Measurements from ENCODE around the gene UNC13C. TPM values are rescaled to one million over a fixed set of nuclear protein-coding genes. Genes with fewer than 3 reads are reported as not detected.

Gene UNC13C
- total RNA-seq, 1 donor: under 0.01 TPM

DNA sequence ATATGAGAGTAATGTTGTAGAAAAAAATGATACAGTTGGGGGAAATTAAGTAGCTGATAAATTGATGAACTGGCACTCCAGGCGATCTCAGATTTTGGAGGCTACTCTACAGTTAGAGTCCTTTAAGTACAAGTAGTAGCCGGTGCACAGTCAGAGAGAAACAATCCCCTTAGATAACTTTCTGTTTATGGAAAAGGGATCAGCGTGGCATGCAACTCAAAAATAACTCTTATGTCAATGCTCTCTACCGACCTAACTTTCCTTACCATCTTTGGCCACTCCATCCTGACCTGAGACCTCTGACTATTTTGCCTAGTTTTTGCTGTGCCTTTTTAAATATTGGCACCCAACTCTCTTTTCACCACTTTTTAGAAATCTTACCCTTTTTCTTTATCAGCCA lies 299.6 kb downstream of the UNC13C start:
- H3K4me3 ChIP-seq (ENCODE audit: low read length): no peak overlapping the region
- H3K9me3 ChIP-seq (ENCODE audit: low read depth, low read length): no peaks in the 10 kb centered on the region
- no peaks in the 10 kb centered on the region for H3K27me3 ChIP-seq (ENCODE audit: insufficient read depth, low read length)
- no peaks in the 10 kb centered on the region for H3K4me1 ChIP-seq (ENCODE audit: insufficient read depth, low read length)

DNA sequence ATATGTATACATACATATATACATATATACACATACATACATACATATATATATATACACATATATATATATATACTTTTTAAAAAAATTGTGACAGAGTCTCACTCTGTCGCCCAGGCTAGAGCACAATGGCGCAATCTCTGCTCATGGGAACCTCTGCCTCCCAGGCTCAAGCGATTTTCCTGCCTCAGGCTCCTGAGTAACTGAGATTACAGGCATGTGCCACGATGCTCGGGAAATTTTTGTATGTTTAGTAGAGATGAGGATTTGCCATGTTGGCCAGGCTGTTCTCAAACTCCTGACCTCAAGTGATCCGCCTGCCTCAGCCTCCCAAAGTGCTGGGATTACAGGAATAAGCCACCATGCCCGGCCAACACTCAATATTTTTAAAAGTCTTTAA lies 302.5 kb downstream of the UNC13C start:
- no peaks in the 10 kb centered on the region for H3K27me3 ChIP-seq (ENCODE audit: insufficient read depth, low read length)
- no peak overlapping the region for H3K4me3 ChIP-seq (ENCODE audit: low read length)
- H3K9me3 ChIP-seq (ENCODE audit: low read depth, low read length): no peaks in the 10 kb centered on the region
- H3K4me1 ChIP-seq (ENCODE audit: insufficient read depth, low read length): no peaks in the 10 kb centered on the region

DNA sequence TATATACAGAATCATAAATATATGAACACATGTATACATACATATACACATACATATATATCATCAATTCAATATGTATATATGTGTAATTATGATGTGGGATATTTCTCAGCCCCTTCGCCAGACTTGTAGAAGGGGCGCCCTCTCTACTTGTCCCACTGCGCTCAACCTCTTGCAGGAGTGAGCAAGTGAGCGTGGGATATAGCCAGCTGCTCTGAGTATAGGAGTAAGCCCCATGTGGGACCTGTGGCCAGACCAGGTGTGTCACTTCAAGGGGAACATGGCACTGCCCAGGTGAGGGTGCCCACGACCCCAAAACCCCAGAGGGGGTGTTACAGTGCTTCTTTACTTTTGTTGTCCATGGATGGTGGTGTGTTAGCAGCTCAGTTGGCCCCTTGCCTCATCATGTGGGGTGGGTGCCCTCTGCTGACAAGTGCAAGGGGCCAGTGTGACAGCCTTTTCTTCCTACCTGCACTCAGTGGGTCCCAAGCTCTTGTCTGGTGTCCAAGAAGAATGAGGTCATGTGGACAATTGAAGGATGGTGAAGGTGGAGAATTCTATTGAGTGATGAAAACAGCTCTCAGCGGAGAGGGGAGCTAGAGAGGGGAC lies 304.1 kb downstream of the UNC13C start:
- no peaks in the 10 kb centered on the region for H3K4me1 ChIP-seq (ENCODE audit: insufficient read depth, low read length)
- no peaks in the 10 kb centered on the region for H3K27me3 ChIP-seq (ENCODE audit: insufficient read depth, low read length)
- H3K9me3 ChIP-seq (ENCODE audit: low read depth, low read length): no peaks in the 10 kb centered on the region
- no peak overlapping the region for H3K4me3 ChIP-seq (ENCODE audit: low read length)

DNA sequence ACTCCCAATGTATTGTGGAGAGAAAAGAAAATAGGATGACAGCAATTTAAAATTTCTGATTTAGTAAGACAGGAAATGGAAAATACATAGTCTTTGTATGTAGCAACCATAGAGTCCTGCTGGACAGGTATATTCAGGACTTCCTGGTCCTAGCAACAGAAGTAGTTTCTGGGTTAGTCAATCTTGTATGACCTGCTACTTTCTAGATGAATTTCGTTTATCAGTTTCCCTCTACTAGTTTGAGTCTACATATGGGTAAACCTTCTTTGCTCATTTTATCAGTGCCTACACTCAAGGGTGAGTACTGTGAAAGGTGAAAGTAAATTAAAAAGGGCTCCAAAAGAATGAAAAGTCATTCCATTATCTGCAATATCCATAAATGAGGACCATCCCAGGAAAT lies 309.8 kb downstream of the UNC13C start:
- no peak overlapping the region for H3K4me3 ChIP-seq (ENCODE audit: low read length)
- H3K4me1 ChIP-seq (ENCODE audit: insufficient read depth, low read length): no peaks in the 10 kb centered on the region
- no peaks in the 10 kb centered on the region for H3K9me3 ChIP-seq (ENCODE audit: low read depth, low read length)
- H3K27me3 ChIP-seq (ENCODE audit: insufficient read depth, low read length): no peaks in the 10 kb centered on the region

DNA sequence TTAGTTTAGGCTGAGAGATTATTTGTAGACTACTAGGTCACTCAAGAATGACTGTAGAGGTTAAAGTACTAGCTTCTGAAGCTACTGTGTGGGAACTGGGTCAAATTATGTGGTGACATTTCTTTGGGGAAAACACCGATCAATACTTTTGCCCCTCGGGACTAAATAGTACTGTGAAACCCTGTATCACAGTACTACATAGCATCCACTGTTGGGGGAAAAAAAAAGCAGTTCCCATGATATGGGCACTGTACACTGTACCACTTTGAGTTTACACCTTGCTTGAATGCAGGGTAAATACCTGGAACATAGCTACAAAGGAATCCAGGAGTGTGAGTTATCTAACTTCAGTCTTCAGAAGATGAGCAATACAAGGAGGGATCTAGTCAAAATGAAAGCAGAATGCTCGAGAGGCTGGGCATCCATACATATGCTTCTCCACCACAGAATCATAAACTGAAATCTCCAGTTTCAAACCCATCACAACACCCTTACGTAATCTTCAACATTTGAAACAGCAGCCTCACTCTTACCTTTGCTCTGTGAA lies 311.4 kb downstream of the UNC13C start:
- Histone ChIP-seq H3K9me3 (ENCODE audit: low read depth, low read length) (no peaks in the 10 kb centered on the region), H3K4me1 (ENCODE audit: insufficient read depth, low read length) (no peaks in the 10 kb centered on the region), H3K27me3 (ENCODE audit: insufficient read depth, low read length) (no peaks in the 10 kb centered on the region), H3K4me3 (ENCODE audit: low read length) (no peak overlapping the region)

DNA sequence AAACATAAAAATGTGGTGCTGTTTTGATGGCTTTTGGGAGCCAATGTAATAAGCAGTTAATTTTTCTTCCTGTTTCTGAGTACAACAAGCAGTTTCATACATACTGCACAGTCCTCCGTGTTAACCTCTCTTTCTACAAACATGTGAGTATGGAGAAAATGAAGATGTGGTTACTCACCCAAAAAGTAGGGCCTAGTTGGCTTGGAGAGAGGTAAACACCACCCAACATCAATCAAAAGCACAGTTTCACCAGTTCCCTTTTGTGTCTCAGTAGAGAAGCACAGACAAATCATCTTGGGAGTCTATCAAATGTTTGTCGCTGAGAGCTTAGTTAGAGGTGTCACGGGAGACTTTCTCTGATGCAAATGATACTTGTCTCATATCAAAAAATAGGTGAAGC lies 320.2 kb downstream of the UNC13C start:
- no peaks in the 10 kb centered on the region for H3K27me3 ChIP-seq (ENCODE audit: insufficient read depth, low read length)
- H3K9me3 ChIP-seq (ENCODE audit: low read depth, low read length): no peaks in the 10 kb centered on the region
- no peak overlapping the region for H3K4me3 ChIP-seq (ENCODE audit: low read length)
- H3K4me1 ChIP-seq (ENCODE audit: insufficient read depth, low read length): no peaks in the 10 kb centered on the region

DNA sequence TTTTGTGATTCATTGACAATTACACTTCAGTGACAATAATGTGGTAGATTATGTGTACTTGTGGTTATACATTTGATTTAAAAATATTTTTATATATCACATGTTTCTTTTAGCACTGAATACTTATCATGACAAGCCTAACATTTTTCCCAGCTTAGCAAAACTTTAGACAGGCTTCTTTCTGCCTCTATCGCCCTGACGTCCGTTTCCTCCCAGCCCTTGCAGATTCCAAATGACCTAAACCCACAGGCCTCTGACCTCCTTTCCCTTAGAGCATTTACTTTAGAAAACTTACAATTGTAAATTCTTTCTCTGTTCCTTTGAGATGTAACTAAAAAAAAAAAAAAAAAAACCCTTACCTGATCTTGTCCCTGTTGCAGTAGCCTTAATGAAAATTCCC lies 326.1 kb downstream of the UNC13C start:
- Histone ChIP-seq H3K27me3 (ENCODE audit: insufficient read depth, low read length) (no peaks in the 10 kb centered on the region), H3K4me3 (ENCODE audit: low read length) (no peak overlapping the region), H3K9me3 (ENCODE audit: low read depth, low read length) (no peaks in the 10 kb centered on the region), H3K4me1 (ENCODE audit: insufficient read depth, low read length) (no peaks in the 10 kb centered on the region)

DNA sequence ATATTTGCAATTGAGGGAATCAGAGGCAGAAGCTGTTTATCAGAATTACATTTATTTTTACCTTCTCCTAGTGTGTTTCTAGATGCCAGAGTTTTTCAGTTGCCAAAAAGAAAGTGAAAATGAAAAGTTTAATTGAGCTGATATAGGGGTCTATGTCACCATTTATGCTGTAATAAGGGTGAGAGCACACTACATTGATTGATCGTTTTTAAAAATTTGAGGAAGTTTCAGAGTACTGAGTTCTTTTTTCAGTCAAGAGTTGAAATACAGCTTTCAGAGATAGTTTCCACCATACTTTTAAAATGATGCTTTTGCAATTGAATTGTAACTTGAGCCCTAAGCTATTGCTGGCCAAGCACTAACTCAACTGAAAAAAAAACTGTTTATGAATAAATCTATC lies 326.9 kb downstream of the UNC13C start:
- Histone ChIP-seq H3K4me3 (ENCODE audit: low read length) (no peak overlapping the region), H3K27me3 (ENCODE audit: insufficient read depth, low read length) (no peaks in the 10 kb centered on the region), H3K4me1 (ENCODE audit: insufficient read depth, low read length) (no peaks in the 10 kb centered on the region), H3K9me3 (ENCODE audit: low read depth, low read length) (no peaks in the 10 kb centered on the region)

DNA sequence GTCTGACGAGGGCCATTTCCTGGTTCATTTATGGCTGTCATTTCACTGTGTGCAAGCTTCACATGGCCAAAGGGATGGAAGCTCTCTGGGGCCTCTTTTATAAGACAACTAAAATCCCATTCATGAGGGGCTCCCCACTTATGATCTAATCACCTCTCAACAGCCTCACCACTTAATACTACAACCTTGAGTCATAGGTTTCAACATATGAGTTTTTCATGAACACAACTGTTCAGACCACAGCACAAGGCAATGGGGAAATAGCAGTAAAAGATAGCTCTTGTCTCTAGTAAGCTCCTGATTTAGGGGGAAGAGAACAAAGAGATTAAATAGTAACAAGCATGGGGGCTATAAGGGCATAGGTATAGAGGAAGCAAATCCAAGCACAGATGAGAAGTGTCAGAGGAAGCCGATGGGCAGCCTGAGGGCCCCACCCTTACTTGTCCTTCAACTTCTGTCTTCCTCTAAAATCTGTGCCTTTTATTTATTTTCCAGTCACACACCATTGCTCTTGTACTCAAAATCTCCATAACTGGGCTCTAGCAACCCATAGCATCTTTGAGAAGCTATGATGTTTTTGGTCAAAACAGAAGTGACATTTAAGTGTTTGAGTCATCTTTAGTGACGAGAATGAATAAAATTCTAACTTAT lies 329.1 kb downstream of the UNC13C start:
- no peaks in the 10 kb centered on the region for H3K9me3 ChIP-seq (ENCODE audit: low read depth, low read length)
- no peaks in the 10 kb centered on the region for H3K4me1 ChIP-seq (ENCODE audit: insufficient read depth, low read length)
- H3K4me3 ChIP-seq (ENCODE audit: low read length): no peak overlapping the region
- H3K27me3 ChIP-seq (ENCODE audit: insufficient read depth, low read length): no peaks in the 10 kb centered on the region

DNA sequence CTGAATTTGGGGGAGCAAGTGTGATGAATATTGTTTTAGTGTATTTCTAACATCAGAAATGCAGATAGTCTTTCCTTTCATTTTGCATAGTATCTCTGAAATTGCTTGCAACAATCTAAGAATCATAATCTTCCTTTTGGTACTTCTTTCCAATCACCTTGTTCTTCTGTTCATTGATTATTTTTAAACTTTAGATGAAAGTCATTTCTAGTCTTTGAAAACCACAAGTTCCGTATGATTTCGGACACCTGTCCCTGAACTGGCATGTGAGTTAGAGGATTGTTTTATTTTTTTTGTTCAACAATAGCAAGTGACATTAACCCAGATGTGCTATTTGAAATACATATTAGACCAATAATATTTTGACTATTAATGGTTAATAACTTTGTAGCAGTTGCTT lies 329.7 kb downstream of the UNC13C start:
- no peaks in the 10 kb centered on the region for H3K9me3 ChIP-seq (ENCODE audit: low read depth, low read length)
- H3K27me3 ChIP-seq (ENCODE audit: insufficient read depth, low read length): no peaks in the 10 kb centered on the region
- H3K4me3 ChIP-seq (ENCODE audit: low read length): no peak overlapping the region
- H3K4me1 ChIP-seq (ENCODE audit: insufficient read depth, low read length): no peaks in the 10 kb centered on the region

DNA sequence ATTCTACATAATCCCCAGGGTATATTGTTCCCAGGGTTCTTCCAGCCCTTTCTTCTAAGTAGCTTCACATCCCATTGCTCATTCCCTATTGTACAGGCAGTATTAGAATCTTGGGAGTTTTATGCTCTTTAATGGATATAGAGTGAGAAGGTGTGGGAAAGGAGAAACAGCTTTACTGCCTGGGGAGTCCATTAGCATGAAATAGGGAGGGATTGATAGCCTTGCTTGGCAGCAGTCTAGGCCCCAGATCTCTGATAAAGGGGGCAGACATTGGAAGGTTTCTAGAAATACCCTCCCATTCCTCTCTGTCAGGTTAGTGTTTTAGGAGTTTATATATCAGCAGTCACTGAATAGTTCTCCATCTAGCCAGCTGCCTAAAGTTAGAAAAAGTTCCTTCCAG lies 334.3 kb downstream of the UNC13C start:
- Histone ChIP-seq H3K27me3 (ENCODE audit: insufficient read depth, low read length) (no peaks in the 10 kb centered on the region), H3K9me3 (ENCODE audit: low read depth, low read length) (no peaks in the 10 kb centered on the region), H3K4me1 (ENCODE audit: insufficient read depth, low read length) (no peaks in the 10 kb centered on the region), H3K4me3 (ENCODE audit: low read length) (no peak overlapping the region)

DNA sequence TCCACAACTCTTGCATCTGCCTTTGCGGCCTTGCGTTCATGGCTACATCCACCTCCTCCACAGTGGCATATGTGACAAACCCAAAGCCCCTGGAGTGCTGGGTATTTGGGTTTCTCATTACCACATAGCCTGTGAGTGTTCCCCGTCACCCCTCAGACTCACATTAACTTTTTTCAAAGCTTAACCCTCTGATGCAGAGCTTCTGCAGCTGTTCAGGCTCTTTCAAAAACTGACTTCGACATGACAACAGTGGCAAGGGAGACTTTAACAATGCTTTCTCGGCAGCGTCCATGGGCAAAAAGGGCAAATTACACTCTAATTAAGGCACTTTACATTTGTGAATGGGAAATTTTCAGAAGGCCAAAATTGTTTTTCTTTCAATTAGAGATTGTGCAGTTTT lies 343.2 kb downstream of the UNC13C start:
- H3K4me1 ChIP-seq (ENCODE audit: insufficient read depth, low read length): no peaks in the 10 kb centered on the region
- H3K4me3 ChIP-seq (ENCODE audit: low read length): no peak overlapping the region
- H3K9me3 ChIP-seq (ENCODE audit: low read depth, low read length): no peaks in the 10 kb centered on the region

DNA sequence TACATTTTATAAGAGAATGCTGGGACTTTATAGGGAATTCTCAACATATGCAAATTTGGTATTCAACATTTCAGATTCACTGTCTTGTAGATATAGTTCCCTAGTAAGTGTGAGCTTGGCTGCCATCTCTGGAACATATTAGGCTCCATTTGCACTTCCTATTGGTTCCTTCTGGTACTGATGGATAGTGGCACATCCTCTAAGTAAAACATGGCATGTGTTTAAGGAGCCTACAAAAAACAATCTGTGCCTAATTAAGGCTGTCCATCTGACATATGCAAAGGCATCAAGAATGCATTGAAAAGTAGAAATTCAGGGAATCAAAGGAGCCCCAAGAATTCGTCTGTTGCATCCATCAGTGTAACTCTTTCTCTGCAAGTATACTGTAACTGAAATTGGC lies 344.1 kb downstream of the UNC13C start:
- Histone ChIP-seq H3K27me3 (ENCODE audit: insufficient read depth, low read length) (no peaks in the 10 kb centered on the region), H3K4me1 (ENCODE audit: insufficient read depth, low read length) (no peaks in the 10 kb centered on the region), H3K9me3 (ENCODE audit: low read depth, low read length) (no peaks in the 10 kb centered on the region), H3K4me3 (ENCODE audit: low read length) (no peak overlapping the region)

More for the DNA sequence above, 343.2 kb downstream of the UNC13C start:
- H3K27me3 ChIP-seq (ENCODE audit: insufficient read depth, low read length): no peaks in the 10 kb centered on the region

DNA sequence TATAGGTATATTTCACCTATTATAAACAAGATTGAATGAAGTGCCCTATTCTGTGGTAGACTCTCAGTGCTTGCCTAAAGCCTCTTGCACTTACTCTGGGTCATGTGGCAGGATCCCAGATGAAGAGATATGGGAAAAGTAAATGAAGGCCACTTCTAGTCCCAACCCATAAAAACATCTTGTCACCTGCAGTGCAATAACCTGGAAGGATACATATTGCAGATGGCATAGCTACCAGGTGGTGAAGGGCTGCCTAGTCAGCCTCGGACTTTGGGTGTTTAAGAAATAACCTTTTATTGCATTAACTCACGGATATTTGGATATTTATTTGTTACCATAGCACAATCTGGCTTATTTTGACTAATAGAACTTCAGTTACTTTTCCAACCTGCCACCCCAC lies 367.1 kb downstream of the UNC13C start:
- no peaks in the 10 kb centered on the region for H3K27me3 ChIP-seq (ENCODE audit: insufficient read depth, low read length)
- H3K9me3 ChIP-seq (ENCODE audit: low read depth, low read length): no peaks in the 10 kb centered on the region
- H3K4me3 ChIP-seq (ENCODE audit: low read length): no peak overlapping the region
- no peaks in the 10 kb centered on the region for H3K4me1 ChIP-seq (ENCODE audit: insufficient read depth, low read length)

DNA sequence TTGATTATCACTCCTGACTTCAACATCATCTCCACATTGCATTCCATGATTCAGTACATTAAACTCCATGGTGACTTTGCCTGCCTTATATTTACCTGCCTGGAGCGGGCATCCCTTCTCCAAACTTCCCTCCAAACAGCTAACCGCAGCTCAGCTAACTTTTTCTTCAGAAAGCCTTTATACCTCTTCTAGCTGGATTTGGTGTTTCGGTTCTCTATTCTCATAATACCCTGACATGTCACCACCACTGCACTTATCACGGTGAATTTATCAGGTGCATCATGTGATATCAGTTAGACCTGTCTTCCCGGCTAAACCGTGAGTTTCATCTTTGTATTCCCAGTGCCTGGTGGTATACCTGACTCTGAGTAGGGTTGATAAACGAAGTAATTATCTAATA lies 367.6 kb downstream of the UNC13C start:
- Histone ChIP-seq H3K4me1 (ENCODE audit: insufficient read depth, low read length) (no peaks in the 10 kb centered on the region), H3K9me3 (ENCODE audit: low read depth, low read length) (no peaks in the 10 kb centered on the region), H3K4me3 (ENCODE audit: low read length) (no peak overlapping the region), H3K27me3 (ENCODE audit: insufficient read depth, low read length) (no peaks in the 10 kb centered on the region)

Data from mononuclear cell (primary cell).